Thyroid gland (tissue), 4 donors: Measurements from ENCODE around the gene ATRN. TPM values are rescaled to one million over a fixed set of nuclear protein-coding genes. Genes with fewer than 3 reads are reported as not detected.

Experiments
- DNase-seq, 2 donors: peaks; one replicate each; pipeline ENCODE4 v3.0.0-alpha.2; 2019
- H3K27ac ChIP-seq, 3 donors: fragments of 200-600 bp; sonication (generic); 1 replicate in 2 of 3; 2 replicates in 1 of 3; pipeline ENCODE4 v1.5.1; 2016 to 2019; ENCODE audit warnings: mild to moderate bottlenecking in 1 of 3, moderate library complexity in 1 of 3
- H3K27me3 ChIP-seq: fragments of 200-600 bp; sonication (generic); one replicate; pipeline ENCODE4 v1.5.1; 2019
- H3K36me3 ChIP-seq, 2 donors: fragments of 200-600 bp; sonication (generic); one replicate each; pipeline ENCODE4 v1.5.1; 2016 to 2019
- H3K4me1 ChIP-seq, 2 donors: fragments of 200-600 bp; sonication (generic); one replicate each; pipeline ENCODE4 v1.5.1; 2017 to 2019
- H3K4me3 ChIP-seq, 3 donors: fragments of 200-600 bp; sonication (generic); replicated peaks in 1 of 3; 1 replicate in 2 of 3; 2 replicates in 1 of 3; pipeline ENCODE4 v1.5.1; 2016; ENCODE audit warnings: mild to moderate bottlenecking in 1 of 3
- H3K9me3 ChIP-seq: fragments of 200-600 bp; sonication (generic); one replicate; pipeline ENCODE4 v1.5.1; 2017
- CTCF ChIP-seq, 6 experiments: fragments of 200-600 bp in 3 of 6; fragments of 450-650 bp in 3 of 6; sonication (generic) in 3 of 6; IDR thresholded peaks; one replicate each; pipeline ENCODE4 v1.5.1; 2016 to 2019; ENCODE audit warnings: antibody characterized with exemption in 6 of 6, mild to moderate bottlenecking in 2 of 6, inconsistent platforms in 1 of 6, moderate library complexity in 1 of 6
- POLR2A ChIP-seq, 2 donors: fragments of 450-650 bp; IDR thresholded peaks; one replicate each; pipeline ENCODE4 v1.6.1; 2017; ENCODE audit warnings: antibody characterized with exemption in 2 of 2, mild to moderate bottlenecking in 2 of 2, moderate library complexity in 1 of 2
- WGBS, 2 donors: methylation state at CpG; one replicate each; pipeline ENCODE4 v1.1.5; 2017; 5-methylcytosine and 5-hydroxymethylcytosine counted together
- intact Hi-C: fragments of 100-400 bp; cut with DNase I; formaldehyde crosslinking; loops from one replicate; pipeline ENCODE4 v1.15.1; 2023
- total RNA-seq, 4 donors: library from RNA; depleted of rRNA; stranded (reverse); fragments of >200 nt; gene quantifications; one replicate each; pipeline ENCODE4 v1.2.3, GENCODE V29; 2016

The ATRN gene
- total RNA-seq, 4 donors from 2014 or later = 43.0 to 81.8 (median 61.4) TPM

DNA sequence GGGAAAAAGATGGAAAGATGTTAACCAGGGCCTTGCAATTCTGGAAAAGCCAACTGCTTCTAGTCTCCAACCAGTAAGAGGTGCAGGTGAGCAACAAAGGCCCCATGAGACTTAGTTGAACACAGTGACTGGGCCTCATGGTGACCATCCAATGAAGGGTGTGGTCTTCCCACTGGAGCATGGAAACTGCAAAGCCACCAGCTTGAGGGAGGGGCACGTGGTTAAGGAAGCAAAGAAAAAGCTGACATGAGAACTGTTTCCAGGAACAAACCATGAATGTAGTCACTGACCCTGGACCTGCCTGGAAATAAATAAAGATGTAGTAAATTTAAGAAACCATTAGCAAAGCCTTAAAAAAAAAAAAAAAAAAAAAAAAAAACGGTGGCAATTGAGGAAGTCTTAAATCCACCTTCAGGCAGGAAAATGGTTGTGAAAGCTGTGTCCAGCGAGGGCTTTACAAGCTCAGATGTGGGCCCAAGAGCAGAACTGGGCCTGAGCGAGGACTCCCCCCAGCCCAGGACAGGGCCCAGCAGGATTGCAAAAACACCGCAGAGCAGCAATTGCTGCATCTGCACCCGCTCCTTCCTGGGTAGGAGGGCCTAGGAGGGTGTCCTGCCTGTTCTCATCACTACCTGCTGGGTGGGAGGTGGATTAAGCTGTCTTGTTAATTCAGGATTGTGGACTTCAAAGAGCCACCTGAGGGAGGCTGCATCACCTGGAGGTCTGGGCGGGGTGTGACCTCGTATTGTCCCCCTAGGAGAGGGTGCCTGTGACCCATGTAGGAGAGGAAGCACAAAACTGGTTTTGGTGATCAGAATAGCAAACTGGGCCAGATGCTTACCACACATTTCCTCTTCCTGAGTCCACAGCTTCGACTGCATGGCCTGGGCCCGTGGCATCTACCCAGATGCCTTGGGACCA is 182.1 kb downstream of the ATRN start:
- no peaks in the 10 kb centered on the region for H3K27me3 ChIP-seq
- H3K9me3 ChIP-seq = no peaks in the 10 kb centered on the region
- WGBS, 2 donors = 79 to 85% methylated on average over 8 to 10 of the region's 10 CpGs
- peak overlapping the region; percentile 55 to 69 (median 56) for H3K27ac ChIP-seq
- no peak overlapping the region for H3K4me3 ChIP-seq
- peaks cover 13 to 39% of the 10 kb centered on the region in 2 donors for H3K4me1 ChIP-seq
- H3K36me3 ChIP-seq = peaks cover 0 to 2% of the 10 kb centered on the region in 2 donors
- intact Hi-C loops = no loop called here
- no peak for DNase-seq
- TF ChIP-seq POLR2A (IDR thresholded peaks at IDR 0.05) (no peak), CTCF (IDR thresholded peaks at IDR 0.05) (no peak)

GRCh38 chr20:3653921-3654320 is 183.1 kb downstream of the ATRN start:
- no peaks in the 10 kb centered on the region for H3K9me3 ChIP-seq
- no peaks in the 10 kb centered on the region for H3K27me3 ChIP-seq
- peak overlapping the region; percentile 55 to 69 (median 56) for H3K27ac ChIP-seq
- H3K36me3 ChIP-seq = no peaks in the 10 kb centered on the region
- H3K4me3 ChIP-seq = no peak overlapping the region
- TF ChIP-seq POLR2A (IDR thresholded peaks at IDR 0.05) (no peak), CTCF (IDR thresholded peaks at IDR 0.05) (no peak)
- 25 to 36% methylated on average over 2 of the region's 2 CpGs for WGBS, 2 donors
- no peak for DNase-seq
- intact Hi-C loops = no loop called here
- peaks cover 13 to 39% of the 10 kb centered on the region in 2 donors for H3K4me1 ChIP-seq

GRCh38 chr20:3654326-3655130 is 183.7 kb downstream of the ATRN start:
- Histone ChIP-seq H3K36me3 (no peaks in the 10 kb centered on the region), H3K4me3 (no peak overlapping the region), H3K27me3 (no peaks in the 10 kb centered on the region), H3K27ac (peak overlapping the region; percentile 55 to 69 (median 56)), H3K4me1 (peaks cover 13 to 39% of the 10 kb centered on the region in 2 donors), H3K9me3 (no peaks in the 10 kb centered on the region)
- peak; percentile 92 to 93 for DNase-seq
- 25 to 38% methylated on average over 14 to 17 of the region's 17 CpGs for WGBS, 2 donors
- TF ChIP-seq CTCF (IDR thresholded peaks at IDR 0.05) = no peak
- TF ChIP-seq POLR2A (IDR thresholded peaks at IDR 0.05) = peak in 1 of 2 donors; percentile 58
- intact Hi-C loops = no loop called here

DNA sequence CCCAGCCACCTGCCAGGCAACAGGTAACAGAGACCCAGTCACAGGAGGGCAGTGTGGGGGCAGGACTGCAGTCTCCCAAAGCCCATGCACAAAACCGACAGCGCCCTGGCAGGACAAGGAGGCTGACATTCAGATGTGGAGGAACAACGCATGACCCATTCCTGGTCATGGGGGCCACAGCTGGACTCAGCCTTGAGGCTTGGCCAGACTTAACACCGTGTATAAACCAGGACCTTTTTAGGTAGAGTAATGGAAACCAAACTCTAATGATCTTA is 184.2 kb downstream of the ATRN start:
- no peak for DNase-seq
- Histone ChIP-seq H3K4me3 (no peak overlapping the region), H3K27me3 (no peaks in the 10 kb centered on the region), H3K36me3 (no peaks in the 10 kb centered on the region), H3K4me1 (peaks cover 13 to 40% of the 10 kb centered on the region in 2 donors), H3K9me3 (no peaks in the 10 kb centered on the region), H3K27ac (peak overlapping the region; percentile 5 to 69 (median 56))
- intact Hi-C loops = no loop called here
- no peak for TF ChIP-seq CTCF (IDR thresholded peaks at IDR 0.05)
- WGBS, 2 donors = 80 to 81% methylated on average over 1 to 3 of the region's 4 CpGs
